HUES48 (cell line): ENCODE measurements around the gene DNMT3A.

Experiments used
- H3K27ac ChIP-seq: one replicate; pipeline ENCODE4 v1.7.0; 2013; ENCODE audit warnings: low read depth, low read length, inconsistent platforms
- H3K27me3 ChIP-seq: 2 replicates; pipeline ENCODE4 v1.6.1; 2013; ENCODE audit warnings: mild to moderate bottlenecking, low read length; ENCODE audit not compliant: control insufficient read depth, insufficient read depth
- H3K36me3 ChIP-seq: 2 replicates; pipeline ENCODE4 v1.6.1; 2013; ENCODE audit warnings: low read length; ENCODE audit not compliant: control insufficient read depth, insufficient read depth
- H3K4me1 ChIP-seq: 2 replicates; pipeline ENCODE4 v1.6.1; 2013; ENCODE audit warnings: mild to moderate bottlenecking, low read length; ENCODE audit not compliant: control insufficient read depth, insufficient read depth
- H3K4me3 ChIP-seq: 2 replicates; pipeline ENCODE4 v1.5.1; 2013; ENCODE audit warnings: mild to moderate bottlenecking, low read depth, low read length
- H3K9ac ChIP-seq: 2 replicates; pipeline ENCODE4 v1.6.1; 2013; ENCODE audit warnings: mild to moderate bottlenecking, low read depth, low read length, moderate library complexity
- H3K9me3 ChIP-seq: 2 replicates; pipeline ENCODE4 v1.6.1; 2013; ENCODE audit warnings: low read length; ENCODE audit not compliant: control insufficient read depth, insufficient read depth

Gene DNMT3A

DNA sequence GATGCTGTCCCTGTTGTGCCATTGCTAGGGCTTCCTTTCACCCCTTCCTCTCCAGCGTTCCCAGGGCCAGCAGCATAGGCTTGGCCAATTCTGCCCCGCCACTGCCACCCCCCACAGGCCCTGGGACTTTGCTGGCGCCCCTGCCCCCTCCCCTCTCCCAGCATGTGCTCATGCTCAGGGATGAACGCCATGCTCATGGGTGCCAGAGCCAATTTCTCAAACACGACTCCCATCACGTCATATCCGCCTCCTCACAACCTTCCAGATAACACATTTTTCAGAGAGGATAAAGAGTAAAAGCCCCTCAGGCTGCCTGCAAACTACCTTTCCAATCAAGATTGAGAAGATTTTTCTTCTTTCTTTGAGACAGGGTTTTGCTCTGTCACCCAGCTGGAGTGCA, 48.6 kb downstream of the DNMT3A start:
- H3K9me3 ChIP-seq, result no peaks in the 10 kb centered on the region
- no peak overlapping the region for H3K9ac ChIP-seq
- H3K4me1 ChIP-seq, result peaks cover 8% of the 10 kb centered on the region
- H3K36me3 ChIP-seq, result no peaks in the 10 kb centered on the region
- H3K27ac ChIP-seq, result no peak overlapping the region
- H3K27me3 ChIP-seq, result no peaks in the 10 kb centered on the region
- no peak overlapping the region for H3K4me3 ChIP-seq

- Histone ChIP-seq H3K9ac (no peak overlapping the region), H3K27me3 (no peaks in the 10 kb centered on the region), H3K36me3 (no peaks in the 10 kb centered on the region), H3K27ac (no peak overlapping the region), H3K4me1 (peaks cover 5% of the 10 kb centered on the region), H3K9me3 (no peaks in the 10 kb centered on the region), H3K4me3 (no peak overlapping the region)
These were observed 49.3 kb downstream of the DNMT3A start for GRCh38 chr2:25292408-25292807.

DNA sequence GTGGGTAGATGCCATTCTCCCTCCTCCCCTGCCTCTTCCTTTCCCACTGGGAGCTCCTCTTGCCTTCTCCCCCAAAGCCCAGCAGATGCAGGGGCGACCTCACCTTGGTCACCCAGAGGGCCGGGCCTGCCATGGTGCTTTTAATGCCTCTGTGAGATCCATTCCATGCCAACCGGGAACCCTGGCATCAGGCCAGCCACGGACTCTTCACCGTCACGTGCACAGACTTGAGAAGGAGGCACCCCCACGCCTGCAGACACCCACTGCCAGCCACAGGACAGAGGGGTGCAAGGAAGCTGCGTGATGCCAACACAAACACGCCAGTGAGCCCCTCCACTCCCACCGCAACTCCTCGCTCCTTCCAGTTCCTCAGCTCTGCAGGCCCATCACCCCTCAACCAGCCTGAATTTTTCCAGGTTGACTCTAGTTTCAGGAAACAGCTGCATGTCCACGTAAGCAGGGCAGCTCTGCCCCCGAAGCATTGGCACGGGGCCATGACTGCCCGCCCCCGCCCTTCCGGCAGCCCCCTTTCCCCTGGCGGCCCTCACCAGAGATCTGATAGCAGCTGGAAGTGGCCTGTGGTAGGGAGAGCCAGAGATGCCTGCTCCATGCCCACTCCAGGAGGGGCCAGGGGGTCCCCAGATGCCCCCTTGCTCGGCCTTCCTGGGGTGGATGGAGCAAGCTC, 50.8 kb downstream of the DNMT3A start:
- no peak overlapping the region for H3K9ac ChIP-seq
- no peaks in the 10 kb centered on the region for H3K9me3 ChIP-seq
- no peaks in the 10 kb centered on the region for H3K27me3 ChIP-seq
- no peaks in the 10 kb centered on the region for H3K36me3 ChIP-seq
- H3K27ac ChIP-seq, result no peak overlapping the region
- peaks cover 8% of the 10 kb centered on the region for H3K4me1 ChIP-seq
- no peak overlapping the region for H3K4me3 ChIP-seq

DNA sequence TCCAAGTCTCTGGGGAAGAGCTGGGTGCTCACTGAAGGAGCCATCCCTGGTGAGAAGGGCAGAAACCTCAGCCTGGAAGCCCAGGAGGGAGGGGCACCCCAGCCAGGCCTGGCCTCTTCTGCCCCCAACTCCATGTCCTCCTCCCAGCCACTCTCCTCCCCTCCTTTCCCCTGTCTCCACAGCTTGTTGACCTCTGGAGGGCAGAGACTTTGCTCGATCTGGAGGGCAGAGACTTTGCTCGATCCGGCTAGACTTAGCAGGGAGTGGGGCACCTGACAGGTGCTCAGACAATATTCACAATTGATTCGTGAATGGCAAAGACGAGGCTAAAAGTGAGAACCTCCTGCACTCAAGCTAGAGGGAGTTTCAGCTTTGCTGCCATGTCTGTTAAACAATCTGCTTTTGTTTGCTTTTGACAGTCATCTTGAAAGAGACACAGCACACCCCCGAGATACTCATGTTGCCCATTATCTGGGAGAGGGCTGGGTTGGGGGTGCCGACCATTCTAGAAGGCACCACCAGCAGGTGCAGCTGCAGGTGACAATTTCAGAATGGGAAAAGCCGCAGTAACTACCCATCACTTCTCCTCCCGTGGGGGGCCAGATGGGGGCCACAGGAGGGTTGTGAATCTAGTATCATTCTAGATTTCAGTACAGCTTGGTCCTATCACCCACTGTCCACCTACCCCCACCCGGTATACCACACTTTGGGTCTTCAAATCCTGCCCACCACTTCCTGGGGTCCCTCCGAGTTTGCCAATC, 54.8 kb downstream of the DNMT3A start:
- no peaks in the 10 kb centered on the region for H3K9me3 ChIP-seq
- peaks cover 7% of the 10 kb centered on the region; the same call in 1 of the 2 replicates for H3K4me1 ChIP-seq
- no peaks in the 10 kb centered on the region for H3K27me3 ChIP-seq
- no peaks in the 10 kb centered on the region for H3K36me3 ChIP-seq
- no peak overlapping the region for H3K27ac ChIP-seq
- no peak overlapping the region for H3K4me3 ChIP-seq
- no peak overlapping the region for H3K9ac ChIP-seq

GRCh38 chr2:25286025-25286400, 55.7 kb downstream of the DNMT3A start:
- H3K27ac ChIP-seq, result no peak overlapping the region
- H3K4me3 ChIP-seq, result no peak overlapping the region
- H3K27me3 ChIP-seq, result no peaks in the 10 kb centered on the region
- no peak overlapping the region for H3K9ac ChIP-seq
- H3K4me1 ChIP-seq, result peaks cover 7% of the 10 kb centered on the region; the same call in 1 of the 2 replicates
- no peaks in the 10 kb centered on the region for H3K9me3 ChIP-seq
- no peaks in the 10 kb centered on the region for H3K36me3 ChIP-seq

- H3K4me1 ChIP-seq, result peaks cover 11% of the 10 kb centered on the region; the same call in 1 of the 2 replicates
- no peaks in the 10 kb centered on the region for H3K27me3 ChIP-seq
- H3K9me3 ChIP-seq, result no peaks in the 10 kb centered on the region
- H3K4me3 ChIP-seq, result no peak overlapping the region
- no peak overlapping the region for H3K27ac ChIP-seq
- H3K9ac ChIP-seq, result no peak overlapping the region
- H3K36me3 ChIP-seq, result no peaks in the 10 kb centered on the region
These were observed 56.3 kb downstream of the DNMT3A start for GRCh38 chr2:25285265-25286024.

DNA sequence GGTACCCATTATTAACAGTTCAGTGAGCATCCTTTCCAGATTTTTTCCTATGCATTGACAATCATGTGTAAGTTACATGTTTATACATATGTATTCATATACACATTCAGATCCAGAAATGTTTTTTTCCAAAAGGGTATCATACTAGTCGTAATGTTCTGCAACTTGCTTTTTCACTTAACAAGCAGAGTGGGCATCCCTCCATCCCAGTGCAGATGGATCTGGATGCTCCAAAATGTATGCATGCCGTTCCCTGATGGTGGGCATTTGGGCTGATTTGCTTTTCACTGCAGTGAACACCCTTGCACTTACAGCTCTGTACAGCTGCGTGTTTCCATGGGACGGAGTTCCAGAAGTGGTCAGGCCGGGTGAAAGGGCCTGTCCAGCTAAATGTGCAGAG, 57.0 kb downstream of the DNMT3A start:
- Histone ChIP-seq H3K9ac (no peak overlapping the region), H3K27ac (no peak overlapping the region), H3K27me3 (no peaks in the 10 kb centered on the region), H3K9me3 (no peaks in the 10 kb centered on the region), H3K36me3 (no peaks in the 10 kb centered on the region), H3K4me3 (no peak overlapping the region), H3K4me1 (peaks cover 11% of the 10 kb centered on the region; the same call in 1 of the 2 replicates)

GRCh38 chr2:25283921-25284320, 57.8 kb downstream of the DNMT3A start:
- H3K9ac ChIP-seq, result no peak overlapping the region
- H3K4me3 ChIP-seq, result no peak overlapping the region
- H3K9me3 ChIP-seq, result no peaks in the 10 kb centered on the region
- H3K4me1 ChIP-seq, result peaks cover 14% of the 10 kb centered on the region
- no peaks in the 10 kb centered on the region for H3K36me3 ChIP-seq
- H3K27me3 ChIP-seq, result no peaks in the 10 kb centered on the region
- H3K27ac ChIP-seq, result no peak overlapping the region

- Histone ChIP-seq H3K27me3 (no peaks in the 10 kb centered on the region), H3K27ac (no peak overlapping the region), H3K4me1 (peaks cover 28% of the 10 kb centered on the region)
These were observed 59.8 kb downstream of the DNMT3A start for GRCh38 chr2:25281941-25282340.

GRCh38 chr2:25281522-25281921, 60.2 kb downstream of the DNMT3A start:
- Histone ChIP-seq H3K27ac (no peak overlapping the region), H3K36me3 (no peaks in the 10 kb centered on the region), H3K4me1 (peaks cover 32% of the 10 kb centered on the region), H3K4me3 (no peak overlapping the region), H3K27me3 (no peaks in the 10 kb centered on the region), H3K9ac (no peak overlapping the region), H3K9me3 (no peaks in the 10 kb centered on the region)

More at GRCh38 chr2:25281941-25282340, 59.8 kb downstream of the DNMT3A start:
- H3K4me3 ChIP-seq, result no peak overlapping the region
- H3K9me3 ChIP-seq, result no peaks in the 10 kb centered on the region
- H3K9ac ChIP-seq, result no peak overlapping the region
- H3K36me3 ChIP-seq, result no peaks in the 10 kb centered on the region
